ENCODE results near the gene NAPEPLD.

- no peak for TF ChIP-seq CTCF (IDR thresholded peaks at IDR 0.05)
- TF ChIP-seq POLR2A (IDR thresholded peaks at IDR 0.05) = no peak
Observed at GRCh38 chr7:103079836-103080235, 69.1 kb downstream of the NAPEPLD start.
